Type B pancreatic cell (in vitro differentiated cells): ENCODE data around the gene SNX9. TPM values are rescaled to one million over a fixed set of nuclear protein-coding genes. Genes with fewer than 3 reads are reported as not detected.

Experiments
- DNase-seq: peaks from one replicate; pipeline ENCODE4 v3.0.0; 2021; ENCODE audit warnings: mixed read lengths; ENCODE audit not compliant: unreplicated experiment; ENCODE audit errors: extremely low spot score
- H3K27ac Mint-ChIP-seq: 2 replicates; pipeline ENCODE4 v1.8.0; 2021; ENCODE audit warnings: mild to moderate bottlenecking, mixed read lengths
- H3K27me3 Mint-ChIP-seq: 2 replicates; pipeline ENCODE4 v1.8.0; 2021; ENCODE audit warnings: mixed read lengths
- H3K36me3 Mint-ChIP-seq: 2 replicates; pipeline ENCODE4 v1.8.0; 2021; ENCODE audit warnings: mixed read lengths
- H3K4me1 Mint-ChIP-seq: one replicate; pipeline ENCODE4 v1.8.0; 2021; ENCODE audit warnings: mixed read lengths; ENCODE audit not compliant: unreplicated experiment
- H3K4me3 Mint-ChIP-seq: 2 replicates; pipeline ENCODE4 v1.8.0; 2021; ENCODE audit warnings: mild to moderate bottlenecking, mixed read lengths
- H3K9me3 Mint-ChIP-seq: 2 replicates; pipeline ENCODE4 v1.8.0; 2021; ENCODE audit warnings: mixed read lengths
- CTCF ChIP-seq: fragments of 200-600 bp; sonication (generic); conservative IDR thresholded peaks from 2 replicates; pipeline ENCODE4 v1.5.0; 2021; ENCODE audit warnings: antibody characterized with exemption, mild to moderate bottlenecking
- total RNA-seq: library from RNA; stranded (reverse); gene quantifications from 2 replicates; pipeline ENCODE4 v1.2.1, GENCODE V29; 2021; ENCODE audit warnings: low replicate concordance

SNX9 gene
- total RNA-seq, 1 donor from 2014 or later, result 23.2 TPM

DNA sequence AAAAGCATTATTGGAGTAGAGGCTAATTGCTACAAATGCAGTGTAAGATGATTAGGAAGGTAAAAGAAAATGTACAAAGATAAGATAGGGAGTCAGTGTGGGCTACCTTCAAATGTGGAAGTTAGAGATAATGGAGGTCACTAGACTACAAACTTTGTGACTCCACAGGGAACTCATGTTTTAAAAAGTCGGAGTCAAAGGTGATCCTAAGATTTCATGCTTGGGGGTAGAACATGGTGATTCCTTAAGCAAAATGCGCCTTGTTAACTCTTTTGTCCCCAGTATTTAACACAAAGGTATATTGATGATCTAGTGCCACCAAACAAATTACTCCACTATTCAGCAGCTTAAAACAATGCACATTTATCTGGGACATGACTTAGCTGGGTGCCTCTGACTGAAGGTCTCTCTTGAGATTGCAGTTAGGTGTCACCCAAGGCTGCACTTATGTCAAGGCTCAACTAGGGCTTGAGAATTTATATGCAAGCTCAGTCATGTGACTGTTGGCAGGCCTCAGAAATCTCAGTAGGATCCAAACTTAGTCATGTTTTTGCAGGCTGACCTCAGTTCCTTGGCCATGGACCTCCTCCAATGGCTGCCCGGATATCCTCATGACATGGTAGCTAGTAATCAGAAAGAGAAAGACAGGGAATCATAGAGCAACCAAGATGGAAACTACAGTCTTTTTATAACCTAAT lies 11.4 kb upstream of the SNX9 start:
- no peak for DNase-seq
- Mint-ChIP-seq H3K27me3 (no peaks in the 10 kb centered on the region), H3K9me3 (peaks cover 3% of the 10 kb centered on the region), H3K4me3 (no peak overlapping the region), H3K4me1 (no peaks in the 10 kb centered on the region), H3K27ac (no peak overlapping the region), H3K36me3 (no peaks in the 10 kb centered on the region)
- no peak for TF ChIP-seq CTCF

DNA sequence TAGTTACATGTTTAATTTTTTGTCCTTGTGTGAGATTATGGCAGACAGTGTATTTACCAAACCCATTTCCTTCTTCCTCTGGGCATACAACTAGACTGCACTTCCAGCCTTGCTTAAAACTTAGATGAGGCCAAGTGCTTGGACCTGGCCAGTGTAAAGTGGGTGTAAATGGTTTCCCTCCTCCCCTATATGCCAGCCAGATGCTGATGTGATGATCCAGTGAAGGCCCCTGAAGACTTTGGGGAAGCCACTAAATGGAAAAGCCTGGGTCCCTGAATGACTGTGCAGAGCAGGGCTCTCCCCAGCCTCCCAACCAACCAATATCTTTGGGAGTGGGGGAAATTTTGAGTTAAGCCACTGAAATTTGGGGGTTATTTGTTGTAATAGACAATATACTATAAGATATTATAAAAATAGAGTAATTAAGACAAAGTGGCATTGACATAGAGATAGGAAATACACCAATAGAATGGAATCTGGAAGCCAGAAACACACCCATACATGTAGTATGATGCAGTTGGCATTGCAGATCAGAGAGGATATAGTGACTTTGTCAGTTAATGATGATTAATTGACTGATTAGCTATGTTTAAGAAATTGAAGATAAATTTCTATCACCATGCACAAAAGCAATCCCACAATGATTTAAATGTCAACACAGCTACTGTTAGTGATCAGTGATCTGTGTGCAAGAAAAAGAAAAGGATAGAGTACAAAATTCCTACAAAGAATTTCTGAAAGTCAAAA lies 10.4 kb upstream of the SNX9 start:
- Mint-ChIP-seq H3K4me1 (no peaks in the 10 kb centered on the region), H3K36me3 (no peaks in the 10 kb centered on the region), H3K4me3 (no peak overlapping the region), H3K27me3 (no peaks in the 10 kb centered on the region), H3K27ac (no peak overlapping the region), H3K9me3 (peaks cover 3% of the 10 kb centered on the region)
- DNase-seq, result no peak
- no peak for TF ChIP-seq CTCF

DNA sequence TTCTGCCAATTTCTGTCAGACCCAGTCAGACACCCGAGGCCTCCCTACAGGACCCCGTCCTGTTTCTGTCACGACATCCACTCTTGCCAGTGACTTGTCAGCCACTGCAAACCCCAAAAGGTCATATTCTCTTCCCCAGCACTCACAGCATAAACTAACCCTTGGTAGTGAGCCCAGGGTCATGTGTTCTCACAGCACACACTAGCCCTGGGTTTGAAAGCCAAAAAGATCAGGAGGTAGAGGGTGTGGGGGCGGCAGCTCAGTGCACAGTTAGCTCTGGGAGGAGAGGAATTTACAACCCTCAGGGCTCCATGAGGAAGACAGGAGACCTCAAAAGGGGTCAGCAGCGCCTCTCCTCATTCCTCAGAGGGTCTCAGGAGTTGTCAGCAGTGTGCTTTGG lies 9.9 kb upstream of the SNX9 start:
- Mint-ChIP-seq H3K4me3 (no peak overlapping the region), H3K9me3 (peaks cover 3% of the 10 kb centered on the region), H3K4me1 (no peaks in the 10 kb centered on the region), H3K36me3 (no peaks in the 10 kb centered on the region), H3K27ac (no peak overlapping the region), H3K27me3 (no peaks in the 10 kb centered on the region)
- no peak for DNase-seq
- no peak for TF ChIP-seq CTCF

GRCh38 chr6:157813750-157814455 lies 9.1 kb upstream of the SNX9 start:
- peaks cover 3% of the 10 kb centered on the region for H3K9me3 Mint-ChIP-seq
- H3K4me1 Mint-ChIP-seq, result no peaks in the 10 kb centered on the region
- H3K4me3 Mint-ChIP-seq, result no peak overlapping the region
- no peak for DNase-seq
- no peaks in the 10 kb centered on the region for H3K27me3 Mint-ChIP-seq
- TF ChIP-seq CTCF, result no peak
- H3K27ac Mint-ChIP-seq, result no peak overlapping the region
- no peaks in the 10 kb centered on the region for H3K36me3 Mint-ChIP-seq

GRCh38 chr6:157814883-157815282 lies 8.2 kb upstream of the SNX9 start:
- Mint-ChIP-seq H3K36me3 (no peaks in the 10 kb centered on the region), H3K4me1 (no peaks in the 10 kb centered on the region), H3K4me3 (no peak overlapping the region), H3K27me3 (no peaks in the 10 kb centered on the region), H3K9me3 (no peaks in the 10 kb centered on the region), H3K27ac (no peak overlapping the region)
- no peak for DNase-seq
- TF ChIP-seq CTCF, result no peak
